ENCODE results near the gene RABGAP1L. TPM values are rescaled to one million over a fixed set of nuclear protein-coding genes. Genes with fewer than 3 reads are reported as not detected.

Gene RABGAP1L
- total RNA-seq, 4 donors from 2014 or later, result 48.2 to 102 (median 59.1) TPM

DNA sequence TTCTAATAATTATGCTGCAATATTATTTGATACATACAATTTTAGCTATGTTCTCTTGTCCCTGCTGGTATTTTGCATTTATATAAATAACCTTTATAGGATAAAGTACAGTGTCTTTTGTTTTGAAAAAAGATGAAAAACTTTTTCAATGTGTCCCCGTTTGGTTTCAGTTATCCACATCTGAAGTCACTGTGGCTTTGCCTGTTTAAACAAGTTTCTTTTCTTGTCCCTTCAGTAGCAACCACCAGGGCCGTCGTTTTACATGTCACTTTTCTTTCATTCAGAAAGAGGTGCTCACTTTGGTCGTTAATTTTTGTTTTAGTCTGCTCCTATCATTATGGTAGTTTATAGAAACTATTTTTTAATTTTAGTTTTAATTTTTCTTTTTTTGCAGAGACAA is 41.4 kb downstream of the RABGAP1L start:
- Histone ChIP-seq H3K4me3 (no peak overlapping the region), H3K9me3 (no peaks in the 10 kb centered on the region), H3K36me3 (no peaks in the 10 kb centered on the region), H3K4me1 (no peaks in the 10 kb centered on the region), H3K27me3 (no peaks in the 10 kb centered on the region), H3K27ac (no peak overlapping the region)
- WGBS, result 71% methylated on average over 4 of the region's 4 CpGs
- no peak for DNase-seq (ENCODE audit: low spot score in 2 of 2)
- TF ChIP-seq CTCF (IDR thresholded peaks at IDR 0.05) (no peak), EP300 (IDR thresholded peaks at IDR 0.05) (no peak), POLR2AphosphoS5 (IDR thresholded peaks at IDR 0.05) (no peak), POLR2A (IDR thresholded peaks at IDR 0.05) (no peak)

DNA sequence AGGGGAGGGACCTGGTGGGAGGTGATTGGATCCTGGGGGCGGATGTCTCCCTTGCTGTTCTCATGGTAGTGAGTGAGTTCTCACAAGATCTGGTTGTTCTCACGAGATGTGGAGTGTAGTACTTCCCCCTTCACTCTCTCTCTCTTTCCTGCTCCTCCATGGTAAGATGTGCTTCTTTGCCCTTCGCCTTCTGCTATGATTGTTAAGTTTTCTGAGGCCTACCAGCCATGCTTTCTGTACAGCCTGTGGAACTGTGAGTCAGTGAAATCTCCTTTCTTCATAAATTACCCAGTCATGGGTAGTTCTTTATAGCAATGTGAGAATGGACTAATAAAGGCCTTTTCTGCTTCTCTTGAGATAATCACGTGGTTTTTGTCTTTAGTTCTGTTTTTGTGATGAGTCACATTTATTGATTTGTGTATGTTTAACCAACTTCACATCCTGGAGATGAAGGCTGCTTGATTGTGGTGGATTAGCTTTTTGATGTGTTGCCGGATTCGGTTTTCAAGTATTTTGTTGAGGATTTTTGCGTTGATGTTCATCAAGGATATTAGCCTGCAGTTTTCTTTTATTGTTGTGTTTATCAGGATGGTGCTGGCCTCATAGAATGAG is 45.5 kb downstream of the RABGAP1L start:
- no peak overlapping the region for H3K27ac ChIP-seq
- no peaks in the 10 kb centered on the region for H3K36me3 ChIP-seq
- no peak for TF ChIP-seq CTCF (IDR thresholded peaks at IDR 0.05)
- no peak for TF ChIP-seq POLR2A (IDR thresholded peaks at IDR 0.05)
- TF ChIP-seq EP300 (IDR thresholded peaks at IDR 0.05), result no peak
- no peak for TF ChIP-seq POLR2AphosphoS5 (IDR thresholded peaks at IDR 0.05)
- H3K9me3 ChIP-seq, result no peaks in the 10 kb centered on the region
- no peaks in the 10 kb centered on the region for H3K4me1 ChIP-seq
- 92% methylated on average over 7 of the region's 7 CpGs for WGBS
- DNase-seq (ENCODE audit: low spot score in 2 of 2), result no peak
- no peak overlapping the region for H3K4me3 ChIP-seq
- no peaks in the 10 kb centered on the region for H3K27me3 ChIP-seq

DNA sequence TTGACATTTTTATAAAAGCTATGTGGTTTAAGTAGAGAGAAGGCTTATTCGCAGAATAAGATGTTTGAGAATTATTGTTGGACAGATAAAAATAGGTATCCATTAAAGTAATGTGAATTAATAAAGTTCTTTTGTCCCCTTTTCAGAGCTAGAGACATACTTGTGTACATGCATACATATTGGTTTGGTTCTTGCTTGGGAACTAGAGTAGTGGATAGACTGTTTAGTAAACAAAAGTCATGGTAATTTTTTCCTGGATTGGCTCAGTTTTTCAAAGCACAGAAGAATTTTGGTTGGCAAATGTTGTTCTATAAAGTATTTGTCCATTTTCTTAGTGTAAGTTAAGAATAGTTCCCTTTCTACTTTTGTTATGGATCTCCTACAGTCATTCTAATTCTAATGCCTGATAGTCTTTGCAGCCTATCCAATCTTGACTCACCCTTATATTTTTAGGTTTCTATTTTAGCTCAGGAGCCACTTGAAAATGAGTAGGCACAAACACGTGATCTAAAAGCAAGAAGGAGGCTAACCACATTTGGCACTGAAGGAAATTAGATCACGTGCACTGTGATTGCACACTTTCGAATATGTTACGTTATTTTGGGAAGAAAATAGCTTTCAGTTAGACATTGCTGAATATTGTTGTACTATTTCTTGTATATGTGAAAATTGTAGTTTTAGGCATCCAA is 47.0 kb downstream of the RABGAP1L start:
- Histone ChIP-seq H3K36me3 (no peaks in the 10 kb centered on the region), H3K4me3 (no peak overlapping the region), H3K9me3 (no peaks in the 10 kb centered on the region), H3K27ac (no peak overlapping the region), H3K4me1 (no peaks in the 10 kb centered on the region), H3K27me3 (no peaks in the 10 kb centered on the region)
- 69% methylated on average over 5 of the region's 5 CpGs for WGBS
- no peak for TF ChIP-seq EP300 (IDR thresholded peaks at IDR 0.05)
- no peak for TF ChIP-seq POLR2AphosphoS5 (IDR thresholded peaks at IDR 0.05)
- no peak for TF ChIP-seq POLR2A (IDR thresholded peaks at IDR 0.05)
- TF ChIP-seq CTCF (IDR thresholded peaks at IDR 0.05), result no peak
- DNase-seq (ENCODE audit: low spot score in 2 of 2), result no peak

- H3K9me3 ChIP-seq, result no peaks in the 10 kb centered on the region
- no peak for DNase-seq (ENCODE audit: low spot score in 2 of 2)
- no peak overlapping the region for H3K4me3 ChIP-seq
- no peaks in the 10 kb centered on the region for H3K4me1 ChIP-seq
- 96% methylated on average over 5 of the region's 5 CpGs for WGBS
- H3K27ac ChIP-seq, result no peak overlapping the region
- TF ChIP-seq CTCF (IDR thresholded peaks at IDR 0.05) (no peak), POLR2AphosphoS5 (IDR thresholded peaks at IDR 0.05) (no peak), POLR2A (IDR thresholded peaks at IDR 0.05) (no peak), EP300 (IDR thresholded peaks at IDR 0.05) (no peak)
- H3K36me3 ChIP-seq, result no peaks in the 10 kb centered on the region
- no peaks in the 10 kb centered on the region for H3K27me3 ChIP-seq
Measured at GRCh38 chr1:174209347-174210187, 50.2 kb downstream of the RABGAP1L start.

- no peak for DNase-seq (ENCODE audit: low spot score in 2 of 2)
- H3K27me3 ChIP-seq, result no peaks in the 10 kb centered on the region
- H3K36me3 ChIP-seq, result no peaks in the 10 kb centered on the region
- TF ChIP-seq EP300 (IDR thresholded peaks at IDR 0.05), result no peak
- TF ChIP-seq POLR2AphosphoS5 (IDR thresholded peaks at IDR 0.05), result no peak
- TF ChIP-seq CTCF (IDR thresholded peaks at IDR 0.05), result no peak
- no peak for TF ChIP-seq POLR2A (IDR thresholded peaks at IDR 0.05)
- no peaks in the 10 kb centered on the region for H3K9me3 ChIP-seq
- no peak overlapping the region for H3K4me3 ChIP-seq
- no peak overlapping the region for H3K27ac ChIP-seq
- no peaks in the 10 kb centered on the region for H3K4me1 ChIP-seq
Measured at GRCh38 chr1:174211486-174211885, 52.2 kb downstream of the RABGAP1L start.
